HepG2 (cell line): Measurements from ENCODE around the gene NEK7.

Experiments
- ATF1 ChIP-seq: IDR thresholded peaks from 2 replicates; pipeline ENCODE4 v1.6.1; 2016; ENCODE audit warnings: mild to moderate bottlenecking, control low read depth
- ATF3 ChIP-seq: sonication (generic); formaldehyde crosslinking; IDR thresholded peaks from 2 replicates; pipeline ENCODE4 v1.4.0; 2020; ENCODE audit warnings: missing genetic modification reagents
- ATF7 ChIP-seq, 2 experiments: fragments of 450-650 bp in 1 of 2; sonication (generic) in 1 of 2; formaldehyde crosslinking in 1 of 2; IDR thresholded peaks; 2 replicates each; pipeline versions ENCODE4 v1.4.0 to v1.6.1; 2016 to 2020; ENCODE audit warnings: antibody characterized with exemption in 1 of 2, mild to moderate bottlenecking in 1 of 2, missing genetic modification reagents in 1 of 2
- BCLAF1 ChIP-seq: fragments of 450-650 bp; IDR thresholded peaks from 2 replicates; pipeline ENCODE4 v1.6.1; 2017; ENCODE audit warnings: mild to moderate bottlenecking
- CTCF ChIP-seq: sonication (generic); formaldehyde crosslinking; IDR thresholded peaks from 2 replicates; pipeline ENCODE4 v1.5.0; 2020; ENCODE audit warnings: mild to moderate bottlenecking, missing genetic modification reagents, moderate library complexity
- FOXA1 ChIP-seq, 2 experiments: fragments of 450-650 bp in 1 of 2; sonication (generic) in 1 of 2; formaldehyde crosslinking in 1 of 2; IDR thresholded peaks; 2 replicates each; pipeline versions ENCODE4 v1.4.0 to v1.6.1; 2016 to 2020; ENCODE audit warnings: missing genetic modification reagents in 1 of 2
- FOXP4 ChIP-seq: sonication (generic); formaldehyde crosslinking; IDR thresholded peaks from 2 replicates; pipeline ENCODE4 v1.4.0; 2020; ENCODE audit warnings: missing genetic modification reagents
- HNRNPH1 ChIP-seq: fragments of 200-400 bp; formaldehyde crosslinking; optimal IDR thresholded peaks from 2 replicates; pipeline ENCODE3; 2017; ENCODE audit warnings: mild to moderate bottlenecking, low read depth, low read length
- SMAD1 ChIP-seq: sonication (generic); formaldehyde crosslinking; IDR thresholded peaks from 2 replicates; pipeline ENCODE4 v1.4.0; 2020; ENCODE audit warnings: missing genetic modification reagents, low read depth, mild to moderate bottlenecking, borderline replicate concordance
- USF2 ChIP-seq, 2 experiments: sonication (generic) in 1 of 2; formaldehyde crosslinking in 1 of 2; IDR thresholded peaks; 2 replicates each; pipeline versions ENCODE4 v1.5.1 to v1.6.1; 2011 to 2020; ENCODE audit warnings: borderline replicate concordance in 1 of 2, low read depth in 1 of 2, low read length in 1 of 2, mild to moderate bottlenecking in 1 of 2, missing genetic modification reagents in 1 of 2, moderate library complexity in 1 of 2
- ZMYM3 ChIP-seq: sonication (generic); formaldehyde crosslinking; IDR thresholded peaks from 2 replicates; pipeline ENCODE4 v1.5.1; 2020; ENCODE audit warnings: mild to moderate bottlenecking, missing genetic modification reagents
- ZNF234 ChIP-seq: sonication (generic); formaldehyde crosslinking; conservative IDR thresholded peaks from 2 replicates; pipeline ENCODE4 v1.5.1; 2020; ENCODE audit warnings: mild to moderate bottlenecking, missing genetic modification reagents

GRCh38 chr1:198283222-198283621, 126.4 kb downstream of the NEK7 start:
- no peak for TF ChIP-seq ATF1
- no peak for TF ChIP-seq SMAD1 (CRISPR knock-in tag)
- no peak for TF ChIP-seq ATF3
- no peak for TF ChIP-seq BCLAF1
- TF ChIP-seq ZNF234 (CRISPR knock-in tag): no peak
- TF ChIP-seq USF2 (IDR thresholded peaks at IDR 0.05; ENCODE audit: low read depth, low read length): no peak
- TF ChIP-seq USF2 (CRISPR knock-in tag; IDR thresholded peaks at IDR 0.05; ENCODE audit: borderline replicate concordance): no peak
- no peak for TF ChIP-seq FOXA1 (IDR thresholded peaks at IDR 0.05)
- no peak for TF ChIP-seq FOXA1 (CRISPR knock-in tag; IDR thresholded peaks at IDR 0.05)
- TF ChIP-seq CTCF (CRISPR knock-in tag): no peak
- no peak for TF ChIP-seq ATF7 (IDR thresholded peaks at IDR 0.05)
- TF ChIP-seq ATF7 (CRISPR knock-in tag; IDR thresholded peaks at IDR 0.05): no peak
- no peak for TF ChIP-seq ZMYM3 (CRISPR knock-in tag)
- no peak for TF ChIP-seq HNRNPH1
- no peak for TF ChIP-seq FOXP4 (CRISPR knock-in tag)
